GM12873 (cell line): ENCODE results near the gene SYT7.

ENCODE experiments used
- CTCF ChIP-seq: IDR thresholded peaks from 2 replicates; pipeline ENCODE4 v1.5.1; 2012; ENCODE audit warnings: low read depth, mild to moderate bottlenecking, moderate library complexity, low read length, control low read depth; ENCODE audit not compliant: insufficient read depth; ENCODE audit errors: missing control alignments

SYT7 gene

GRCh38 chr11:61544466-61544865, 36.4 kb downstream of the SYT7 start:
- no peak for TF ChIP-seq CTCF

DNA sequence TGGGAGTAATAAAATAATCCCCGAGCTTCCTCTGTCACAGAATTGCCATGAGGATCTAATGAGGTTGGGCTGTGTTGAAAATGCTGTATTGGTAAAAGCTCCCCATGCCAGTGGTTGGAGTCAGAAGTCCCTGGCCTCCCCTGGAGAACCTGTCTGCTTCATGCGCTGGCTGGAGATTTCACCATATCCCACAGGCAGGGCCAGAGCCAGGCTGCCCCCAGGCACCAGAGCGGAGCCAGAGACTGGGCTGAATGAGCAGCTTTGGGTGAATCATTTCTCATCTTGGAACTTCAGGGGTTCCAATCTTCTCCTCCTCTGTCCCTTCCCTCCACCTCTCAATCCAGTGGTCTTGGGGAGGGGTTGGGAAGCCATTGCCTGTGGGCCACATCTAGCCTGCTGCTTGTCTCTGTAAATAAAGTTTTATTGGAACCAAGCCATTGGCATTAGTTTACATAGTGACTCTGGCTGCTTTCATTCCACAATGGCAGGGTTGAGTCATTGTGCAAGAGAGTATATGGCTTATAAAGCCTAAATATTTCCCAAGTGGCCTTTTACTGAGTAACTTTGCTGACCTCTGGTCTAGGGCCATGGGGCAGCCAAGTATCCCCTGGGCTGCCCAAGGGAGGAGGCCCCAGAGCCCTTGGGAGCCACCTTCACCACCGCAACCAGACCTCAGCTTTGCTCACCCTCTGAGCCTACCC, 37.1 kb downstream of the SYT7 start:
- TF ChIP-seq CTCF: no peak

DNA sequence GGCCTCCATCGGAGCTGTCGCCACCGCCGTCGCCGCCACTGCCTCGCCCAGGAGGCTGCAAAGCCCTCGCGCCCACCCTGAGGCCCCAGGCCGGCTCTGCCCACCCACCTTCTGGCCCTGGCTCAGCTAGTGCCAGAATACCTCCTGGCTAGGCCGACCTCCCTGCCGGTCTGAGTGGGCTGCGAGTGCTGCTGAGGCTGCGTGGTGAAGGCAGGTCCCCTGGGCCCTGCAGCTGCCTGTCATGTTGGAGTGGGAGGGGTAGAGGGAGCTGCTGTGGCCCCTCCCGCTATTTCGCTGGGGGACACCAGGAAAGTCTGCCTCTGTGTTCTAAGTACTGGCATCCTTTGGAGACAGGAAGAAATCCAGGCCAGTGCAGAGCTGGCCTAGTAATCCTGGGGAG, 38.2 kb downstream of the SYT7 start:
- no peak for TF ChIP-seq CTCF

- TF ChIP-seq CTCF: no peak
Observed at GRCh38 chr11:61542024-61542461, 38.8 kb downstream of the SYT7 start.

DNA sequence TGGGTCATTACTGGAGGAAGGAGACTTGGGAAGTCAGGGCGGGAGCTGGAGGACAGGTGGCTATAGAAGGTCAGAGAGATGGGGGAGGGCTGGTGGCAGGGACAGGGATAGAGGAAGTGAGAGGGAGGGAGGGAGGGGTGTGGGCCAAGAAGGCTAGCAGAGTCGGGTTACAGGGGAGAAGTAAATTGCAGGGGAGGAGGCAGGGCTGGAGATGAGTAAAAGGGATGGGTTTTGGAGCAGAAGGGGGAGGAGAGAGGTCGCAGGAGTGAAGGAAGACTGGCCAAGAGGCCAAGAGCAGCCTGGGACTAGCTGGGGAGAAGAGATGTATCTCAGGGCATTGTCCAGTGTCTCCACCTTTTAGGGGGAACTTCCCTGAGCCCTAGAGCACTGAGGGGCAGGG, 39.3 kb downstream of the SYT7 start:
- no peak for TF ChIP-seq CTCF

DNA sequence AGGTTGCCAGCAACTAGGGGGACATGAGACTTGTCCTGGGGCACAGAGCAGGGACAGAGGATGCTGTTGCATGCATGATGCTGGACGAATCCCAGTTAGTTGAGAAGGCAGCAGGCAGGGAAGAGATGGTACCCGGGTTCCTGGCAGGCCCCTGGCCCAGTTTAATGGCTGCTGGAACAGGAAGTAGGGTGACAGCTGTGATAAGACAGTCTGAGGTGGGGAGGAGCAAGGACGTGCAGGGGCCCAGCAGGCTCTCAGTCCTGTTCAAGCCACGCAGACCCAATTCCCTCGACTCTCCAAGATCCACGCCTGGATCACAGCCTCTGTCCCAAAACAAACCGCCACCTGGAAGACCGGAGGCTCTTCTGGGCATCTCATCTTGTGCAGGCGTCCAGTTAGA, 40.3 kb downstream of the SYT7 start:
- TF ChIP-seq CTCF: no peak

DNA sequence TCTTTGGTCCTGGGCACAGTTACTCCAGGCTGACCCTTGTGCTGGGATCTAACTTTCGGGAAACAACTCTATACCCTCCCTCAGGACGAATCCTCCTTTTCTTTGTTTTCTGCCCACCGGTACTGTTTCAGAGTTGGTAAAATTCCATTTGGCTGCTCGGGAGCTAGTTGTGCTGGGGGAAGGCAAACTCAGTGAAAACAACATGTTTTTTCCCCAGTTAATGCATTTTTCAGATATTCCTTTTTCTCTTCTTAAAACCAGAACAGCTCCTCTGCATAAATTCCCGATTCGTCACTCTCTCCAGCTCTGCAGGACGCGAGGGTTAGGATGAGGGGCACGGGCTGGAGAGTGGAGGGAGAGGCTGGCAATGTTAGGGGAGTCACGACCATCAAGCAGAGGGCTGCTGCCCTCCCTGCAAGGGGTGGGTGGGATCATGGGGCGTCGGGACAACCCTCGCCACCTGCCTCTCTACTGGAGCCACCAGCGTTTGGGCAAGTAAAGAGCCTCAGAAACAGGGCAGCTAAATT, 41.0 kb downstream of the SYT7 start:
- no peak for TF ChIP-seq CTCF
